GOT3 (cell line): ENCODE measurements around the gene PARVB.

Source experiments
- DNase-seq: peaks from one replicate; lab custom pipeline; 2025; ENCODE audit warnings: mixed read lengths; lab: John Stamatoyannopoulos, UW

PARVB gene

GRCh38 chr22:44024288-44024921 is at the start of gene PARVB:
PARVB (plus strand) TSS chr22:44024302; CDS start chr22:44024340, 38 bp downstream.
- DNase-seq: no peak

- no peak for DNase-seq
Observed at GRCh38 chr22:43975041-43975440, 49.1 kb upstream of the PARVB start.

DNA sequence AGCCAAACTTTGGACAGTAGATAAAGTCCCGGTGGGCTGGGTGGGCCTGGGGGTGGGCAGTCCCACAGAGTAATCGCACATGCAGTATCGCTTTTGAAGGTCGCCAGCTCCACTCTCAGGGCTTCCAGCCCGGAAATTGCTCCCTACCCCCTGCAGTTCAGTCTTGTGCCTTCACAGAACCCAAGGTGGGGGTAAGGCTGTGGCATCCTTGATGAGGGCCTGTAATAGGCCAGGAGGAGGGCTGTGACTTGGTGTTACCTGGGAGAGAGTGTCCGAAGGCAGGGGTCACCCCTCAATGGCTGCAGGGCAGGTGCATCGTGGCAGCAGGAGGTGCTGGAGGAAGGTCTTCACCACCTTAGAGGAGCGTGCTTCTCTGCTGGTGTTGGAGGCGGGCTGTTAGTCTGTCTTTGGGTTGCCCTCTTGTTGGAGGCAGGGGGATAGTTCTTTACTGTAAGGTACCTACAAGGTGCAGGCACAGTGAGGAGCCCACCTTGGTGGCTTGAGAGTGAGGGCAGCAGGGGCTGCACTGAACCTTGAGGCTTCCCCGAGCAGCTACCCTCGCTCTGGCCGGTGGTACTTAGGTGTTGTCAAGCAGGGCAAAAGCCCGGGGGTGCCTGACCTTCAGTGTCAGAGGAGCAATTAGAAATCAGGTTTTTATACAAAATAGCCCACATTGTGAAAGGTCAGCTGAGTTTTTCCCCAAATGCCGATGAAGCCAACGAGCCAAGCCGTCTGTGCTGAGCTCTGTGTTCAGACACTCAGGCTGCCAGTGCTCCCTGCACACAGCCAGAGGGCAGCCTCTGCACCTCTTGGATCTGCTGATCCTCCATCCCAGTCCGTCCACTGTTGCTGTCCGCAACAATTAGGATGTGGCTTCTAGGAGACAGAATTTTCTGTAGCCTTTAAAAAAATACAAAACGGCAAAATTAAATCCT is 47.0 kb upstream of the PARVB start:
- no peak for DNase-seq

GRCh38 chr22:43978558-43978957 is 45.5 kb upstream of the PARVB start:
- no peak for DNase-seq

DNA sequence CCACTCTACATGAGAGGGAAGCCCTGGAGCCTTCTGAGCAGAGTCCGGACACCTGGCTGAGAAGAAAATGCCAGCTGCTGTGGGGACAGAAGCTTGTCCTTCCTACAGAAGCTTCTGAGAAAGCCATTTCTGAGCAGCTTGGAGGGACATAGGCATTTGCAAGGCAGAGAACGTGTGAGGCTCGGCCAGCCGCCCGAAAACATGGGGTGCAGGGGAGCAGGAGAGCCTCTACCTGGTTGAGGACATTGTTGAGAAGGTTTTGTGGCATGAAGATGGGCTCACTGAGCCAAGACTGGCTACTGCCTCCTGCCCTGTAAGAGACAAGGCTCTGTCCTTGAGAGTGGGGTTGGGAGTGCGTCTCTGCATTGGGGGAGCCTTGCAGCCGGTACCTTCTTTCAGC is 43.5 kb upstream of the PARVB start:
- DNase-seq: no peak

- DNase-seq: no peak
Observed at GRCh38 chr22:43980996-43981395, 43.1 kb upstream of the PARVB start.

DNA sequence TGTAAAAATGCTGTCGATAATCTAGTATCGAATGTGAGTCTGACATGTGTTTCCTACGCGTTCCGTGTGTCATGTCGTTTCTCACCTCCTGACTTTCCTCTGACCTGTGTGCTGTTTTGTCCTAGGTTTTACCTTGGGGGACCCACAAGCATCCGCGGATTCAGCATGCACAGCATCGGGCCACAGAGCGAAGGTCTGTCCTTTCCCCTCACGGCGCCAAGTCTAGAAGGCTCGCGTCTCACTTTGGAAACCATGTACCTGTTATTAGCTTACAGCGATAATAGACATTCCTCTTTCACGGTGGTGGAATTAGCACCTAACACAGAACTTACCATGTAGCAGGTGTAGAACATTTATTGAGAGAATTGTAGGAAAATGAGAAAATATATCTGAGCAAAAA is 40.3 kb upstream of the PARVB start:
- no peak for DNase-seq

DNA sequence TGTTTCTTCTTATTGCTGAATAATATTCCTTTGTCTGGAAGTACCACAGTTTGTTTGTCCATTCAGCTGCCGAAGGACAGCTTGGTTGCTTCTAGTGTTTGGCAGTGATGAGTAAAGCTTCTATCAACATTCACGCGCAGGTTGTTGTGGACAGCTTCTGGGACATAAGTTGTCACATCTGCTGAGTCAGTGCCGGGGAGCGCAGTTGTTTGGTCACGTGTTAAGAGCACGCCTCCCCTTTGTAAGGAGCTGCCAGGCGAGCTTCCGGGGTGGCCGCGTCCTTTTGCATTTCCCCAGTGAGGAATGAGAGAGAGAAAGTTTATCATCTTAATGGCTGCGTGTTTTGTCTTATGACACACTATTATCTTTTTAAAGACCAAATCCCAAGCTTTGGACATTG is 38.6 kb upstream of the PARVB start:
- no peak for DNase-seq

DNA sequence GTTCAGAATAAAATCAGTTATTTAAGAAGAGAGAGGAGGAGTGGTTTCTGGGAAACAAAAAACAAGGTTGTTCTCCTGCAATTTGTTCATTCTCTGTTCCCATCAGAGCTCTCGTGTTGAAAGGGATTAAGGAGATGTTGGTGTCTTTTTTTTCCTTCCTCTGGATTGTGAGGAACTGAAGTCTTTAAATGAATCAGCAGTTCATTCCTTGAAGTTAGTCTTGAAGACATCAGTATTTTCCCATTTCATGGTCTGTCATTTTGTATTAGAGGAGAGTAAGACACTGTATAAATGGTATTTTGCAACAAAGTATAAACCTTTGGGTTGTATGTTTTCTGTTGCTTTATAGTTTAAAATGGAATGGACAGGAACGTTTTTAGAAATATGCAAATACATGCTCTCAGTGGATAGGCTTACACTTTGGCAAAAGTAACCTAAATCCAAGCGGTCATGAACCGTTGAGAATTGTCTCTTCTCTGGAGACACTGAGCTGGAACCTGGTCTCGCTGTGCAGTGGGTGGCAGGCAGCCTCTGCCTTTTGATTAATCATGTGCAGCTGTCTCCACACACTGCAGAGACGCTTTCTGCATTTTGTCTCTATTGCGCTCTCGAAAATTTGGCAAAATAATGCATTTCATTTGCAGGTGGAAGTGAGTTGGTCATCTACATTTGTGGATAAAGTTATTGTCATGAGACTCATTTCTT is 35.8 kb upstream of the PARVB start:
- no peak for DNase-seq

DNA sequence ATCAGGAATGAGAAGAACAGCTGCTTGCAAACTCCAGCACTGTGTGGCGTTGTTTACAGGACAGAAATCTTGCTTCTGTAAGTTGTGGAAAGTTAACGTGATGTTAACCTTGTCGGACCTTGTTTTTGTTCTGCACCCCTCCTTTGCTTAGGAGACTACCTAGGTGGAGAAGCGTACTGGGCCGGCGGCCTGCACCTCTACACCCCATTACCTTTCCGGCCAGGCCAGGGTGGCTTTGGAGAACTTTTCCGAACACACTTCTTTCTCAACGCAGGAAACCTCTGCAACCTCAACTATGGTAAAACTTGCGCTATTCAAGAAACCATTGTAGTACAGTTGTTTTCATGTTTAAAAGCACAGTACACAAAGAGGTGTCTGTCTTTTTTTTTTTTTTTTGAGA is 35.1 kb upstream of the PARVB start:
- no peak for DNase-seq

DNA sequence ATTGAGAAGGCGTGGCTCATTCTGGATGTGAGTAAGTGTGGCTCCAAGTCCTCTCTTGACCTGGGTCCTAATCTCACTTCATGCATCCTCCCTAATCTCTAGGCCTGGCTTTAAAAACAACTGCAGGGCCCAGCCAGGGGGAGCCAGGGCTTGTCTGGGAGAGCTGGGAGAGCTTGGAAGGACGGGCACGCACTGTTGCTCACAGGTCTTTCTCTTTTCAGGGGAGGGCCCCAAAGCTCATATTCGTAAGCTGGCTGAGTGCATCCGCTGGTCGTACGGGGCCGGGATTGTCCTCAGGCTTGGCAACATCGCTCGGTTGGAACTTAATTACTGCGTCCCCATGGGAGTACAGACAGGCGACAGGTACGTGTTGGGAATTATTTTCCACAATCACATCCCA is 34.1 kb upstream of the PARVB start:
- no peak for DNase-seq

- no peak for DNase-seq
Observed at GRCh38 chr22:43991316-43992020, 32.6 kb upstream of the PARVB start.

DNA sequence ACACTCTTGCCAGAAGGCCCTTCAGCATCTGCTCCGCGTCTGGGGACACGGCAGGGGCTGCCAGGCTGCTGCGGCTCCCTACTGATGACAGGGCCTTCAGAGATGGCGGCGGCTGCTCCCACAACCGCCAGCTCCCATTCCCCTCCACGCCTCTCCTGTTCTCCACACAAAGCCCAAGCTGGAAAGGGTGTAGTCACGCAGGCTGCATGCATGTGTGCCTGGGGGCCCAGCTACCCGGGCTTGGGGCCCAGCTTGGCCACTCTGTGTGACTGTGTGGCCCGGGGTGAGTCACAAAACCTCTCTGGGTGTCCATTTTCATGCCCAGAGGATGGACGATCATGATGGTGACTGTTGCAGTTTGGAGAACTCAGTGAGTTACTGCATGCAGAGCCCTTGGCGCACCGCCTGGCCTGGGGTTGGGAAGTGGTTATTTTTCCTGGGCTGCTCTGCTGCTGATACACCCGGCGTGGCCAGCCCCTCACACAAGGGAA is 31.7 kb upstream of the PARVB start:
- DNase-seq: no peak

DNA sequence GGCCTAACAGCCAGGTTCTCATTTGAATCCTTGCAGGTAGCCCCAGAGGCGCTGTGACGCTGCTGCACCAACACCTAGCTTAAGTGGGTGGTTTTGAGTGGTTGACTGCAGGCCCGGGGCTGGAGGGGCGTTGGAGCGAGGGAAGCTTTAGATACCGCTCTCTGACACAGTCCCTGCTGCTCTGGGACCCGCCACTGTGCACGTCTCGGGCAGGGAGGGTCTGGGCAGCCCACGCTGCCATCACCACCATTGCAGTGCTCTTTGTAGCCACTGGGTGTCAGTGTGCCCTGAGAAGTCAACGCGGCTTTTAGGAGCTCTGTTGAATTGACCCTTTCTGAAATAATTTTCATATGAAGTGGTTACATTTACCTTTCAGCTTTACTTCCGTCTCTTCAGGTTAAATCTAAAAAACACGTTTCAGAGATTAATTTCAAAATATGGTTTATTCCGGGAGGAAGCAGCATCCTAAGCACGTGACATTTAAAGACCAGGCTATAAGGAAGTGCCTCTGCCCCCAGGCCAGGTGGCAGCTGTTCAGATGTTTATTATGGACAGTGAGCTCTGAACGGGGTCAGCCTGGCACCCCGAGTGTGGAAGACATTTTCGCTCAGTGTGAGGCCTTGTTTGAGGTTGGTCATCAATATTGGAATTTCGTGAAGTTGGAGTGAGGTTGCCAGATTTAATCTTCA is 30.9 kb upstream of the PARVB start:
- DNase-seq: no peak

GRCh38 chr22:43994006-43994405 is 30.1 kb upstream of the PARVB start:
- DNase-seq: no peak

GRCh38 chr22:43994416-43994815 is 29.7 kb upstream of the PARVB start:
- DNase-seq: no peak

DNA sequence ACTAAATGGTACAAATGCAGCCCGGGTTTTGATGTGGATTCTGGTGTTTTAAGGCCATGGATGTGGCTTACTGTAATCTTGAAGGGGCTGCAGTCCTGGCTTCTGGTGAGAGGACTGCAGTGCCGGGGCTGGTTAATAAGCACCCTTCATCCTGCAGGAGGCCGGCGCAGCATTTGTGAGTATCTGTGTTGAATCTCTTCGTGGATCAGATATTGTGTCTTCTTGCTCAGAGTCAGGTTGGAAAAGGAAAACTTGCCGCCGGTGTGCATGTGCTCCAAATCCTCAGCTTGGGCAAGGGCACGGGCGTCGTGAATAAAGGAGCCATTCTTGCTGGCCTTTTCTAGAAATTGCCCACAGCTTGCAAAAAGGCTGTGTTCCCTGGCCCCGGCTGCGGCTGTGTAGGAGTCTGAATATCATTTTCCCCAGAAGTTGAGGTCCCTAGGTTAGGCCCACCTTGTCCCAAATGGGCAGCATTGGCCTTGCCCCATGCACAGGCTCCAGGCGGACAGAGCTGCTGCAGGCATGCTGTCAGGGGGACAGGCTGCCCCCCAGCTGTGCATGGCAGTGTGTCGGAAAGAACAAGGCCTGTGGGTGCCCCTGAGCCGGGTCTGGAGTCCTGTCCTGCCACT is 28.9 kb upstream of the PARVB start:
- no peak for DNase-seq

- DNase-seq: no peak
Observed at GRCh38 chr22:43995798-43996169, 28.3 kb upstream of the PARVB start.

DNA sequence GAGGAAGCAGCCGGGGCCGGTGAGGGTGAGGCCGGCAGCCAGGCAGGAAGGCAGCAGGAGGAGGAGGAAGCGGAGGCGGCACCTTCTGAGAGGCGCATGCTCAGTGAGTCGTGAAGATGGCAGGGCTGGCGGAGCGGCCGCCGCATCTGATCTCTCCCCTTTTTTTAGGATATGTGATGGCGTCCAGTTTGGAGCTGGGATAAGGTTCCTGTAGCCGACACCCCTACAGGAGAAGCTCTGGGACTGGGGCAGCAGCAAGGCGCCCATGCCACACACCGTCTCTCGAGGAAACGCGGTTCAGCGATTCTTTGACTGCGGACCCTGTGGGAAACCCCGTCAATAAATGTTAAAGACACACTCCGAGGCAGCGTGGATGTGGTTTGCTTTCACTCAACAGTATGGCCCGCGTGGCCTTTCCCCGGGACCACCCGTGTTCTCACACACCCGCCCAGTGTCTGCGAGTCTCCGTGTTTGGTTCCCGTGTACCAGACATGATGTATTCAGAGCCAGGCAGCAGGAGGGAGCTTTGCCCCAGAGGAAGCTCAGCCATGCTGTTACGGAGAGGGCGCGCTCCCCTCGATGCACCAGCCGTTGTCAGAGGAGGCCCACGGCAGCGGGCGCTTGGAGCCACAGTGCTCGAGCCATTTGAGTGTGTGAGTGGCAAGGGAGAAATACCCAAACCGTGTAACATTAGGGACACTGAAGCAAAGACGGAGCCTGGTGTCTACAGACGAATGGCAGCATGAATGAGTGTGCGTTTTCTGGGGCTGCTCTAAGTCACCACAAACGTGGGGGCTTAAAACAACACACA is 27.7 kb upstream of the PARVB start:
- no peak for DNase-seq

- no peak for DNase-seq
Observed at GRCh38 chr22:43996981-43997265, 27.2 kb upstream of the PARVB start.
